Bronchial epithelial cell (primary cell): ENCODE measurements around the gene TXN2. TPM values are rescaled to one million over a fixed set of nuclear protein-coding genes. Genes with fewer than 3 reads are reported as not detected.
A peak's percentile ranks its signal among the peaks of the same experiment; 100 is the strongest.

ENCODE experiments used
- DNase-seq: peaks from one replicate; pipeline ENCODE4 v3.0.0-alpha.2; 2010; ENCODE audit warnings: low read depth
- FAIRE-seq: peaks from 2 replicates; lab custom pipeline; 2011; peaks lifted over from hg19 to GRCh38; lab: Jason Lieb, UNC
- H3K27me3 ChIP-seq: 2 replicates; pipeline ENCODE4 v1.5.1; 2011; ENCODE audit warnings: low read length; ENCODE audit not compliant: control insufficient read depth, insufficient read depth
- H3K36me3 ChIP-seq: 2 replicates; pipeline ENCODE4 v1.5.1; 2011; ENCODE audit warnings: low read length; ENCODE audit not compliant: control insufficient read depth, insufficient read depth
- H3K4me3 ChIP-seq: 2 replicates; pipeline ENCODE4 v1.5.1; 2011; ENCODE audit warnings: mild to moderate bottlenecking, low read depth, low read length, control low read depth
- total RNA-seq: library from RNA; depleted of rRNA; stranded (reverse); fragments of >200 nt; gene quantifications from 2 replicates; pipeline ENCODE4 v1.2.1, GENCODE V29; 2014
- TF ChIP-seq, protein P1 (sequence below): IDR thresholded peaks from 2 replicates; pipeline ENCODE4 v1.5.1; 2011; ENCODE audit warnings: mild to moderate bottlenecking, moderate library complexity, low read length, control low read depth, inconsistent platforms; ENCODE audit not compliant: insufficient read depth, severe bottlenecking

The TXN2 gene
- total RNA-seq, 1 donor from 2014 or later = 17.9 TPM

DNA sequence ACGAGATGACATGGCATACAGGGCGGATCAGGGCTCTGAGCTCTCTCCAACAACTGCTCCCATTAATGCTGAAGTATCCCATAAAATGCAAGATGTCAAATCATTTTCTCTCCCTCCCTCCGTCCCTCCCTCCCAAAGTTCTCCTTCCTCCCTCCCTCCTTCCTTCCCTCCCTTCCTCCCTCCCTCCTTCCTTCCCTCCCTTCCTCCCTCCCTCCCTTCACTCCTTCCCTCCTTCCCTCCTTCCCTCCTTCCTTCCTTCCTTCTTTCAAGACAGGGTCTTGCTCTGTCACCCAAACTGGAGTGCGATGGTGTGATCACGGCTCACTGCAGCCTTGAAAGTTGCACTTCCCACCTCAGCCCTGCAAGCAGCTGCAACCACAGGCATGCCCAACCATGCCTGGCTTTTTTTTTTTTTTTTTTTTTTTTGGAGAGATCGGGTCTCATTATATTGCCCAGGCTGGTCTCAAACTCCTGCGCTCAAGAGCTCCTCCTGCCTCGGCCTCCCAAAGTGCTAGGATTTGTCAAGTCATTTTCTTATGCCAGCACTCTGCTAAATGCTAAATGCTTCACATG is 38.2 kb downstream of the TXN2 start:
- DNase-seq (no peak), FAIRE-seq (no peak)
- H3K27me3 ChIP-seq = no peaks in the 10 kb centered on the region
- H3K4me3 ChIP-seq = no peak overlapping the region
- TF ChIP-seq, protein P1, sequence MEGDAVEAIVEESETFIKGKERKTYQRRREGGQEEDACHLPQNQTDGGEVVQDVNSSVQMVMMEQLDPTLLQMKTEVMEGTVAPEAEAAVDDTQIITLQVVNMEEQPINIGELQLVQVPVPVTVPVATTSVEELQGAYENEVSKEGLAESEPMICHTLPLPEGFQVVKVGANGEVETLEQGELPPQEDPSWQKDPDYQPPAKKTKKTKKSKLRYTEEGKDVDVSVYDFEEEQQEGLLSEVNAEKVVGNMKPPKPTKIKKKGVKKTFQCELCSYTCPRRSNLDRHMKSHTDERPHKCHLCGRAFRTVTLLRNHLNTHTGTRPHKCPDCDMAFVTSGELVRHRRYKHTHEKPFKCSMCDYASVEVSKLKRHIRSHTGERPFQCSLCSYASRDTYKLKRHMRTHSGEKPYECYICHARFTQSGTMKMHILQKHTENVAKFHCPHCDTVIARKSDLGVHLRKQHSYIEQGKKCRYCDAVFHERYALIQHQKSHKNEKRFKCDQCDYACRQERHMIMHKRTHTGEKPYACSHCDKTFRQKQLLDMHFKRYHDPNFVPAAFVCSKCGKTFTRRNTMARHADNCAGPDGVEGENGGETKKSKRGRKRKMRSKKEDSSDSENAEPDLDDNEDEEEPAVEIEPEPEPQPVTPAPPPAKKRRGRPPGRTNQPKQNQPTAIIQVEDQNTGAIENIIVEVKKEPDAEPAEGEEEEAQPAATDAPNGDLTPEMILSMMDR = no peak
- no peaks in the 10 kb centered on the region for H3K36me3 ChIP-seq

DNA sequence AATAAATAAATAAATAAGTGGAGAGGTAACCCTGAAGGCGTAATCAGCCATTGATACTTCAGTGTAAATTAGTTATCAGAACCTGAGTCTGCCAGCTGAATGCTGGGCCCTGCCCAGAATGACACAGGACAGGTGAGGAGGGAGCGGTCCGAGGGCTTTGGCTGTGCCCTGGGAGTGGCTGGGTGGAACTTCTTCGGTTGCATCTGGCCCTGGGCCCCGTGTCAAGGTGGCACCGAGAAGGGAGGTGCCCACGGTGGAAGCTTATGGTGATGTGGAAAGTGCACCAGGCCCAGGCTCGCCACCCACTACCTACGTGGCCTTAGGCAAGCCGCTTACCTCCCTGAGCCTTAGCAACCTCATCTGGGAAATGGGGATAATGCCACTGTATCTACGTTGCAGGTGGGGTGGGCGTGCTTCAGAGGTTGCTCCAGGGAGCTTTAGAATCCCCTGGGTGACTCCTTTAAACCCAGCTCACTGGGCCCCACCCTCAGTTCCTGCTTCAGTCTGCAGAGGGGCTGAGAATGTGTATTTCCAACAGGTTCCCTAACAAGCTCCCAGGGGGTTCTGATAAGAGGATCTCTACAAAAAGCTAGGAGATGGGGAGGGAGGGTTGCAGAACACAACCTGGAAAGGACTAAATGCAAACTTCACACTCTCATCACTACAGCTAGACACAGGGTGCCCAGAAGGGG is 38.8 kb downstream of the TXN2 start:
- H3K27me3 ChIP-seq = no peaks in the 10 kb centered on the region
- DNase-seq = no peak
- H3K36me3 ChIP-seq = no peaks in the 10 kb centered on the region
- no peak for FAIRE-seq
- no peak overlapping the region for H3K4me3 ChIP-seq
- TF ChIP-seq, protein P1 = no peak

- FAIRE-seq = no peak
- TF ChIP-seq, protein P1 = no peak
- DNase-seq = no peak
- H3K4me3 ChIP-seq = no peak overlapping the region
- H3K36me3 ChIP-seq = no peaks in the 10 kb centered on the region
- no peaks in the 10 kb centered on the region for H3K27me3 ChIP-seq
Observed at GRCh38 chr22:36440429-36441002, 40.9 kb downstream of the TXN2 start.

- Histone ChIP-seq H3K27me3 (no peaks in the 10 kb centered on the region), H3K4me3 (no peak overlapping the region), H3K36me3 (no peaks in the 10 kb centered on the region)
- peak; percentile 84 for DNase-seq
- TF ChIP-seq, protein P1 = no peak
- FAIRE-seq = peak; percentile 80
Observed at GRCh38 chr22:36439481-36440271, 41.8 kb downstream of the TXN2 start.

GRCh38 chr22:36435516-36436415 is 45.7 kb downstream of the TXN2 start:
- TF ChIP-seq, protein P1 = no peak
- Histone ChIP-seq H3K36me3 (no peaks in the 10 kb centered on the region), H3K4me3 (no peak overlapping the region), H3K27me3 (no peaks in the 10 kb centered on the region)
- FAIRE-seq = peak; percentile 73
- peak; percentile 58 for DNase-seq
